HG03571 (cell line): Measurements from ENCODE around the gene RNF113B.

Experiments used
- ATAC-seq: cut with Tn5 transposase; IDR thresholded peaks from one replicate; pipeline ENCODE4 v1.9.1; 2021; ENCODE audit not compliant: unreplicated experiment

Gene RNF113B

DNA sequence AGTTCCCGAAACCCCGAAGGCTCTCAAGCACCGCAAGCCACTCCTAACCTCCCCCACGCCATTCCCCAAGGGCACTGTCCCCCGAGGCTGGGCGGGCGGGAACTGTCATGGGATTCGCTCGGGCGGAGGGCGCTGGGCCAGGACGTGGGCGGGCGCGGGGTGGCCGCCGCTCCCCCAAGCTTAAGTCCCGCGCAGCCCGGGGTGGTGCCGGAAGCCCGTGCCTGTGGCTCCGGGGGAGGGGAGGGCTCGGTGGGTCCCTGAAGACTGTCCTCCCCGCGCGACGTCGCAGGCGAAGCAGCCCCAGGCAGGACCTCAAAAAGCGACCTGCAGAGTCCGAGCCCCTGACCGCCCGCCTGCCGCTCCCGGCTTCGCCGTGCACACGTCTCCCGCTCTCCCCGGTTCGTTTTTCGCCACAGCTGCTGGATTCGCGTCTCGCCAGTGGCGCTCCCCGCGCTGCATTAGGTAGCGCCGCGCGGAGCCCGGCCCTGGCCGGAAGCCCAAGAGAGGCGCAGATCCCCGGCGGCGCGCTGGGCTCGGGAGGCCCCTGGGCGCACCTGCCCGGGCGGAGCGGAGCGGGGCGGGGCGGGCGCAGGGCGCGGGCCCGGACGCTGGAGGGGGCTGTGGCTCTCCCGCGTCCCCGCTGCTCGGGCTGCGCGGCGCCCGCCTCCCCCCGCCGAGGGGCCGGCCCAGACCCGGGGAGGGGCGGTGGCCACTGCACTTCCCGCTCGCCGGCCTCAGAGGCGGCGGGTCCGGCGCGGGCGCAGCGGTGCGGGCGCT lies 34.5 kb downstream of the RNF113B start, which contains the start of gene FARP1:
TSS of gene FARP1 (plus strand) at position 715 of the 777 bp plus-strand sequence. CDS start 70,149 bp downstream, outside the sequence.
- ATAC-seq, result peak; percentile 79

DNA sequence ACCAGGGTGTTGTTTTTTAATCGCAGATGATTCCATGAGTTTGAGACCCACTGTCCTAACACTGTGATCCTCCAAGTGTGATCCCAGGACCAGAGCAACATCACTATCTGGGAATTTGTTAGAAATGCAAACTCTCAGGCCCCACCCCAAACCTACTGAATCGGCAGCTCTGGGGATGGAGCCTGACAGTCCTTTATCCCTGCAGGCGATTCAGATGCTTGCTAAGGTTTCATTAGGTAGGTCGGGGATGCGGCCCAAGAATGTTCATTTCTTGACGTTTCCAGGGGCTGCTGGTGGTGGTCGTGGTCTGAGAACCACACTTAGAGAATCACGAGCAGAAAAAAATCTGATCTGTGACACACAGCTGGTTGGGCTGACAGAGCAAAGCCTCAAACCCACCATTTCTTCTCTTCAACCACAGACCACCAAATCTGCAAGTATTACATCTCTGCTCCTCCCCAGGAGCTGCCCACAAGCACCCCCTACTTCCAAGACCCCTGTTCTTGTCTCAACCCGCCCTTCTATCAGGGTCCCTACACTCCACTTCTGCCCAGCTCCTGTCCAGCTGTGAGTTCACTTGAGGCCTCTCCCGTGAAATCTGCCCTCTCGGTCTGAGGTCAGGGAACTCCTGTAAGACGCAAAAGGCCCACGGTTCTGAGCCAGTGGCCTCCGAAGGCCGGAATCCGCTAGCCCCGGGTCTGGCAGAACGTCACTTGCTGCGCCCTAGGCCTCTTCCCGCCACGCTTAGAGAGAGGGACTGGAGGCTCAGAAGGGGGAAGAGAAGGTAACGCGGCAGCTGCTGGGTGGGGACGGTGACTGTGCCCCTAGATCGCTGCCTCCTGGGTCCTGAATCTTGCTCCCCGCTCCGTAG lies 35.3 kb downstream of the RNF113B start:
- no peak for ATAC-seq

DNA sequence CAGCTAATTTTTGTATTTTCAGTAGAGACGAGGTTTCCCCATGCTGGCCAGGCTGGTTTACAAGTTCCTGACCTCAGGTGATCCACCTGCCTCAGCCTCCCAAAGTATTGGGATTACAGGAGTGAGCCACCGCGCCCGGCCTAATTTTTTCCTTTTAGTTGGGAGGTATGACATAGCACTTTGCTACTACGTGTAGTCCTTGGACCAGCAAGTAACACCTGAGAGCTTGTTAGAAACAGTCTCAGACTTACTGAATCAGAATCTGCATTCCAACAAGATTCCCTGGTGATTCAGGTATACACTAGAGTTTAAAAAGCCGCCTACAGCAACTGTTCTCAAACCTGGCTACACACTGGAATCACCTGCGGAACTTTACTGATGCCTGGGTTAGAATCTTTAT lies 36.0 kb downstream of the RNF113B start:
- ATAC-seq, result no peak

DNA sequence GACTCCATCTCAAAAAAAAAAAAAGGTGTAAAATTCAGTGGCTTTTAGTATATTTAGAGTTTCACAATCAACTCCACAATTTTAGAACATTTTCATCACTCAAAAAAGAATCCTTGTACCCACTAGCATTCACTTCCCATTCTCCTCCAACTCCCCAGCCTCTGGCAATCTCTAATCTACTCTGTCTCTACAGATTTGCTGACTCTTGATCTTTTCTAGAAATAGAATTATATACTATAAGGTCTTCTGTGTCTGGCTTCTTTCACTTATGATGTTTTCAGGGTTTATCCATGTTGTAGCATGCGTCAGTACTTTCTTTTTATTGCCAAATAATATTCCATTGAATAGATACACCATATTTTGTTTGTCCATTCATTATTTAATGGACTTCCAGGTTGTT lies 42.2 kb downstream of the RNF113B start:
- ATAC-seq, result no peak

DNA sequence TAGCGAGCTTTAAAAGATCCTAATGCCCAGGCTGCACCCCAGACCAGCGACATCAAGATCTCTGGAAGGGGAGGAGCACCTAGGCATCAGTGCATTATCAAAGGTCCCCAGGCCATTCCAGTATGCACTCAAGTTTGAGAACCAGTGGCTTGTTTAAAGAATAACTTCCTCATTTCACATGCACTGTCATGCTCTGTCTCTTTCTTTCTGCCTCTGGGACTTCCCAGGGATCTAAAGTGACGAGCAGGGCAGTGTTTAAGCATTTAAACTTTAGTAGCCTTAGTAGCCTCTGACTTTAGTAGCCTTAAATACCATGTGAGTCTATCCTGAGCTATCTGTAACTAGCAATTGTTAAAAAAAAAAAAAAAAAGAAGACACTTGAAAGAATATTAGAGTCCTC lies 43.1 kb downstream of the RNF113B start:
- peak; percentile 88 for ATAC-seq

GRCh38 chr13:98129059-98129746 lies 47.9 kb downstream of the RNF113B start:
- ATAC-seq, result no peak
